HFFc6 (cell line): ENCODE data around the gene CNTLN. TPM values are rescaled to one million over a fixed set of nuclear protein-coding genes. Genes with fewer than 3 reads are reported as not detected.
"Not testable (repeated sequence)": the region's sequence is repeated elsewhere in the genome, so short reads cannot be mapped to it uniquely, and the experiment has no call there.

Experiments
- DNase-seq: peaks from one replicate; pipeline ENCODE4 v3.0.0-alpha.2; 2018
- H3K27ac Mint-ChIP-seq: 2 replicates; pipeline ENCODE4 v1.8.0; 2020; ENCODE audit warnings: mild to moderate bottlenecking, mixed read lengths
- H3K27me3 Mint-ChIP-seq: 2 replicates; pipeline ENCODE4 v1.8.0; 2021; ENCODE audit warnings: mild to moderate bottlenecking, moderate library complexity, mixed read lengths; ENCODE audit not compliant: insufficient read depth
- H3K36me3 Mint-ChIP-seq: 2 replicates; pipeline ENCODE4 v1.8.0; 2021; ENCODE audit warnings: low read depth, mixed read lengths
- H3K4me1 Mint-ChIP-seq: 2 replicates; pipeline ENCODE4 v1.8.0; 2020; ENCODE audit warnings: low read depth, mixed read lengths
- H3K4me3 Mint-ChIP-seq: 2 replicates; pipeline ENCODE4 v1.8.0; 2020; ENCODE audit warnings: mild to moderate bottlenecking, moderate library complexity, mixed read lengths
- H3K9me3 Mint-ChIP-seq: 2 replicates; pipeline ENCODE4 v1.8.0; 2020; ENCODE audit warnings: mild to moderate bottlenecking, mixed read lengths
- CTCF ChIP-seq: fragments of 200-600 bp; sonication (generic); IDR thresholded peaks from 2 replicates; pipeline ENCODE4 v1.5.0; 2021; ENCODE audit warnings: antibody characterized with exemption, mild to moderate bottlenecking
- total RNA-seq, 6 experiments: library from RNA; stranded (reverse); fragmentation: NEBNext Ultra II Directional; extraction: Animal tissue kit (Norgen Biotek cat#: 25700); gene quantifications; 2 replicates in 1 of 6; 3 replicates in 5 of 6; pipeline ENCODE4 v1.2.3, GENCODE V29; 2021

CNTLN gene
- total RNA-seq, 6 experiments from 2014 or later: 4.9 to 9.0 (median 8.6) TPM

- DNase-seq: no peak
- TF ChIP-seq CTCF: no peak
- no peaks in the 10 kb centered on the region for H3K27me3 Mint-ChIP-seq
- no peak overlapping the region for H3K4me3 Mint-ChIP-seq
- no peak overlapping the region for H3K27ac Mint-ChIP-seq
- H3K4me1 Mint-ChIP-seq: peaks cover 15% of the 10 kb centered on the region; the same call in 1 of the 2 replicates
- H3K9me3 Mint-ChIP-seq: no peaks in the 10 kb centered on the region
- H3K36me3 Mint-ChIP-seq: peaks cover 11% of the 10 kb centered on the region; the same call in 1 of the 2 replicates
Observed at GRCh38 chr9:17436854-17437253, 302.0 kb downstream of the CNTLN start.

GRCh38 chr9:17437813-17438212, 303.0 kb downstream of the CNTLN start:
- H3K27me3 Mint-ChIP-seq: no peaks in the 10 kb centered on the region
- H3K27ac Mint-ChIP-seq: no peak overlapping the region
- no peak for DNase-seq
- H3K4me3 Mint-ChIP-seq: no peak overlapping the region
- no peaks in the 10 kb centered on the region for H3K9me3 Mint-ChIP-seq
- no peak for TF ChIP-seq CTCF
- H3K4me1 Mint-ChIP-seq: peaks cover 15% of the 10 kb centered on the region; the same call in 1 of the 2 replicates
- H3K36me3 Mint-ChIP-seq: peaks cover 11% of the 10 kb centered on the region; the same call in 1 of the 2 replicates

GRCh38 chr9:17445126-17445525, 310.3 kb downstream of the CNTLN start:
- not testable (repeated sequence) for H3K27ac Mint-ChIP-seq, H3K36me3 Mint-ChIP-seq, H3K4me1 Mint-ChIP-seq, H3K9me3 Mint-ChIP-seq, H3K27me3 Mint-ChIP-seq, H3K4me3 Mint-ChIP-seq, DNase-seq

- H3K9me3 Mint-ChIP-seq: no peaks in the 10 kb centered on the region
- H3K36me3 Mint-ChIP-seq: no peaks in the 10 kb centered on the region
- H3K27ac Mint-ChIP-seq: no peak overlapping the region
- H3K4me3 Mint-ChIP-seq: no peak overlapping the region
- no peaks in the 10 kb centered on the region for H3K27me3 Mint-ChIP-seq
- no peak for TF ChIP-seq CTCF
- DNase-seq: no peak
- H3K4me1 Mint-ChIP-seq: no peaks in the 10 kb centered on the region
Observed at GRCh38 chr9:17453751-17454150, 318.9 kb downstream of the CNTLN start.

GRCh38 chr9:17462869-17463464, 328.1 kb downstream of the CNTLN start:
- Mint-ChIP-seq H3K9me3 (no peaks in the 10 kb centered on the region), H3K27me3 (no peaks in the 10 kb centered on the region), H3K4me1 (no peaks in the 10 kb centered on the region), H3K27ac (no peak overlapping the region), H3K36me3 (no peaks in the 10 kb centered on the region), H3K4me3 (no peak overlapping the region)
- peak; percentile 95 for TF ChIP-seq CTCF
- DNase-seq: peak; percentile 62

GRCh38 chr9:17470036-17470813, 335.4 kb downstream of the CNTLN start:
- H3K9me3 Mint-ChIP-seq: no peaks in the 10 kb centered on the region
- TF ChIP-seq CTCF: no peak

More at GRCh38 chr9:17470036-17470813, 335.4 kb downstream of the CNTLN start:
- Mint-ChIP-seq H3K27ac (no peak overlapping the region), H3K36me3 (no peaks in the 10 kb centered on the region), H3K4me3 (no peak overlapping the region), H3K4me1 (no peaks in the 10 kb centered on the region), H3K27me3 (no peaks in the 10 kb centered on the region)
- no peak for DNase-seq
